Glomerular endothelial cell (primary cell): ENCODE data around the gene ATP2B2. TPM values are rescaled to one million over a fixed set of nuclear protein-coding genes. Genes with fewer than 3 reads are reported as not detected.

Source experiments
- DNase-seq: peaks from one replicate; pipeline ENCODE4 v3.0.0-alpha.2; 2011; ENCODE audit warnings: low read depth, low spot score; ENCODE audit errors: extremely low read depth
- total RNA-seq: library from RNA; depleted of rRNA; stranded (reverse); fragments of >200 nt; gene quantifications from 2 replicates; pipeline ENCODE4 v1.2.3, GENCODE V29; 2015

ATP2B2 gene
- total RNA-seq, 1 donor from 2014 or later: not detected

DNA sequence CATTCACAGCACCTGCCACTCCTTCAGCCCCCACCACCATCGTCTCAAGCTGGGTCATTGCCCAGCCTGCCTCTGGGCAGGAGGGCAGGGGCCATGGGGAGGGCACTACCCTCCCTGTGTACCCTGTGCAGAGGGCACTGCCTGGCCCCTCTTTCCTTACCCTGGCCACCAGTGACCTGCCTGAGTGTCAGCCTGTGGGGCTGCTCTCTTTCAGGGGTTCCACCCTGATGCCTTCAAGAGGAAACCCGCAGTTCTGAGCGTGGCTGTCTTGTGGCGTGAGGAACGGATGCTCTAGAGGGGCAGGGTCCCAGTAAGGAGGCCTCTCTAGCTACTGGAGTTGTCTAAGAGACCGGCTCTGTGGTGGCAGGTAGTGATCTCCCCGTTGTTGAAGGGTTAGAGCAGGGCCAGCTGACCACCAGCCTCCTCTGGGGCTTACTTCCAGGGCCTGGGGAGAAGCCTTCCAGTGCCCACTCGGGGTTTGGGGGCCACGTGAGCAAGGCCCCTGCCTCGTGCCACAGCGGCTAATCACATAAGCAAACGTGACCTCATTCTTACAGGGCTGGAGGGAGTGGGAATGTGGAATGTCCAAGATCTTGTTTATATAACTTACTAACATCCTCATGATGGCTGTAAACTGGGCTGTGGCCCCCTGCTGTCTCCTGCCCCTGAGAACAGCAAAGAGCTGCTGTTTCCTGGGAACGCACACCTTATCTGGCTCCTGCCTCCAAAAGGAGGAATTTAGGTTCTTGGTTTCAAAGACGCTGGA lies 153.1 kb downstream of the ATP2B2 start:
- DNase-seq: no peak

DNA sequence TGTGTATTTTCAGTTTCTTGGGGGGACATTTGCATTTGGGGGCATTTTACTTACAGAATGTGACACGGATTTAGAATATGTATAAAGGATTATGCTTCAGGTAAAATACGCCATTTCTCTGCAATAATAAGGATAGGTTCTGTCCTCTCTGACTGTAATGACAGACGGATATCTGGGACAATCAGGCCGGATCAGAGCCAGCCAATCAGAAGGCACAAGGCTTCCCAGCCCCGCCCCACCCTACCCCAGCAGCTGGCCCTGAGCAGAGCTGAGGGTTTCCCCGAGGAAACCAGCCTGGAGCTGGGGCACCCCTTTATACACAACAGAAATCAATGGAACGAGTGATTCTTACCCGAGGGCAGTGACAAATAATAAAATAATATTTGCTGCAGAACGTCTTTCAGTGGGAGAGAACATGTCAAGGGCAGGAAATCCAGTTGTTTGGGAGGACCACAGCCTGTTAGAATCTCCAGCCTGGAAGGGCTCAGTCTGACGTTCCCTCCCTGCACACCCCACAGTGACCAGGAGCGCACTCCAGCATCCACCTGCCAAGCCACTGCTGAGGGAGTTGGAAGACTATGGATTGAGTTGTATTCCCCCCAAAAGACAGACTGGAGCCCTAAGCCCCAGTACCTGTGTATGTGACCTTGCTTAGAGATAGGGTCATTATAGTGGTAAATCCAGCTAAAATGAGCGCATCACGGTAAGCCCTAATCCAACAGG lies 154.2 kb downstream of the ATP2B2 start:
- no peak for DNase-seq

DNA sequence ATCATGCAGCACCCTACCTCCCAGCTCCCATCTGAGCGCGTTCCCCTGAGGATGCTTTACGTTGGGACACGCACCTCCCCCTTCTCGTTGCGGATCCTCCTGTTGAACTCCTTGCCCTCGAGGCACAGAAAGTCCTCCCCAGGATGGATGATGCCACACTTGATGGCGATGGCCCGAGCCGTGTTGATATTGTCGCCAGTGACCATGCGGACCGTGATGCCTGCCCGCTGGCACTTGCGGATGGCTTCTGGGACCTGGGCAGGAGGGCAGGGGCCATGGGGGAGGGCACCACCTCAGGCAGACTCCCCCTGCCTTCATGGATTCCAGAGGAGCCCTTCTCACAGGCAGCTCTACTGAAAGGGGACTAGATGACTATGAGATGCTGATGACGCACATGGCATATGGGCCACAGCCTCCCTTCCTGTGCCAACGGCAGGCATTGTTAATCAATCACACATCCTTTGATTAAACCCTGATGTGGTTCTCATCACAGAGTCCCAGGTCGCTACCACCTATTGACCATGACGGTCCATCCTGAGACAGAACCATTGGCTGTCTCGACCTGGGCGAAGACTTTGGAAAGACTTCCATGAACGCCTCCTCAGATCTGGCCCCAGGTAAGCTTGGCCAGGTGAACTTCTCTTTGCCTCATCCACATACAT lies 154.9 kb downstream of the ATP2B2 start:
- no peak for DNase-seq

DNA sequence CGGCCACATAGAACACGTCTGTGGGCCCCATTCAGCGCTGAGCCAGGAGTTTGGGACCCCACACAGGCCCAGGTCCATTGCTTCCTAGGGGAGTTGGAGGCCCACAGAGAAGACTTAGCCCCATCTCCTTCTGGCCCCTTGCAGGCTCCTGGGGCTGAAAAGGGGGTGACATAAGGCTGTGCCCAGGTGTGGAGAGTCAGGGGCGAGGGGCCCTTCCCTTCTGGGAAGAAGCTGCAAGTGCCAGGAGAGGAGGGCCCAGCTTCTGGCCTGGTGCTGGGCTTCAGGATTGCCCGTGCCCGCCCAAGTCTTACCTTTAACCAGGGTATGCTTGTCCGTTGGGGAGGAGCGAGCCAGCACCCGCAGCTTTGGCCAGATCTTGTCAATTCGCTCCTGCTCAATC lies 155.6 kb downstream of the ATP2B2 start:
- DNase-seq: no peak

DNA sequence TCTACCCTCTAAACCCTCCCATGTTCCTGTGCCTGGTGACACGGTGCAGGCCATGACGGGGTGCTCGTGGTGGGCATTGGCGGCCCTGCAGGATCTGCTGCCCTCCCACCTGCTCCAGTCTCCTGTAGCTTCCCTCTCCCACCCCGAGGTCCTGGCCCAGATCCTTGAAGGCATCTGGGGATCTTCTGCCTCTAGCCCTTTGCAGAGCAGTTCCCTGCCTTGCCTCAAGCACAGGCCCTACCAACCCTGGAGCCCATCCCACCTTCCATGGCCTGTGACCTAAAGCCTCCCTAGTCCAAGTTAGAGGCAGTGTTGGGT lies 157.0 kb downstream of the ATP2B2 start:
- no peak for DNase-seq

DNA sequence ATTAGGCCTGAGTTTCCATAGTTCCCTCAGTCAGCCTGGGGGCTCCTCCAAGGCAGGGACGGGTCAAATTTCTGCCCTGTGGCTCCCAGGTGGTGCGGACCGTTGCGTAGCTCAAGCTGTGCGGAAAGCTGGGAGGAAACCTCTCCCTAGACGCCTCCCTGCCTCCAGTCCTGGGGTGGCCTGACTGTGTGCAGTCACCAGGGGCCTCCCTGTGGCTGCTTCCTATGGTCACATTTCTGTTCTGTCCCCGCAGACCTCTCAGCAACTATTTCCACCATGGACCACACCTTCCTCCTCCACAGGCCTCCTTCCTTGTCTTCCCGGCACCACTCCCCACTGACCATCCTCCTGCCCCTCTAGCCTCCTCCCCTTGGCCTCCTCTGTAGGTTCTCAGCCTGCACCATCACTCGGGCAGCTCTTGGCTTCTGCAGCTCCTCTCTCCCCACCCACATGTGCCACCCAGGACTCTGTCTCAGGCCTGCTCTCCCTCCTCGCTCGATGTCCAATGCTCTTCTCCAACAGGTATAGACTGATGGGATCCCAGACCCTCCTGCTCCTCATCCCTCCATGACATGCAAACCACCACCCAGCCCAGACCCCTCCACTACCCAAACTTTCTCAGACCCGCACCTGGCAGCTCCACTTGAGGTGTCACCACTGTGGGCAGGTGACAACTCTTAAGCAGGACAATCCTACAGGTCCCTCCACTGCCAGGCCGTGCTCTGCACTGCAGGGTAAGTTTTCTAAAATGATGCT lies 157.6 kb downstream of the ATP2B2 start:
- DNase-seq: no peak

DNA sequence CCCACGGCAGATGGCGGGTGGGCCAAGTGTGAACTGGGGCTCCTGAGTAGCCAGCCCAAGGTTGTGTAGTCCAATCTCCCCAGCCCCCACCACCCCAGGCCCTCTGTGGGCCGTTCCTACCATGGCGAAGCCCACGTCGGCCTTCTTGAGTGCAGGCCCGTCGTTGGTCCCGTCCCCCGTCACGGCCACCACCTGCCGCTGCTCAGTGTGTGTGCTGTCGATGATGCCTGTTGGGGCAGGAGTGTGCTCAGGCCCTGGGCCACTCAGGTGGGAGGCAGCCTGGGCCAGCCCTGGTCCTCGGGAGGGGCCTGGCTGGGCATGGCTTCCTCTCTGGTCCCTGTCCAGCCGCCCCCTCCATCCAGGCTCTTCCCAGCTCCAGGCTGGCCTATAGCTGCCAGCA lies 159.5 kb downstream of the ATP2B2 start:
- no peak for DNase-seq

DNA sequence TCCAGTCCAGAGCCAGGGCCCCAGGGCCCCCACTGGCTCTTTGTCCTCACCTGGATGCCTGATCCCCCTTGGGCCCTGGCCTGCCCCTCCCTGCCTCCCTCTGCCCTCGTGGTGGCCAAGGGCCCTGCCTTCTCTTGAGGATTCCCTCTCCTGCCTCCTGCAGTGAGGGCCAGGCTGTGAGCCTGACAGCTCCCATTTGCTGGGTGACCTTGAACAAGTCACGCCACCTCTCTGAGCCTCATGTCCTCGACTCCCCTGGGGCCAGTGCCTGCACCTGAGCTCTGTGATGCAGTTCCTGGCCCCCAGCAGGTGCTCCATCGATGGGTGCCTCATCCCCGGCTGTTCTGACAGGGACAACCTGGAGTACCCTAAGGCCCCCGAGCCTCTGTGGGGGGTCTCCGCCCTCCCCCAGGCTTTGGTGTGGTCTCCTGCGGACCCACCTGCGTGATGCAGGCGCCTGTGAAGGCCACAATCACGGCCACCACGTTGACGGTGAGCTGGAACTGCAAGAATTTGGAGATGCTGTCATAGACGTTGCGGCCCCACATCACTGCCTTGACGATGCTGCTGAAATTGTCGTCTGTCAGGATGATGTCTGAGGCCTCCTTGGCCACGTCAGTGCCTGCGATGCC lies 160.3 kb downstream of the ATP2B2 start:
- DNase-seq: no peak

DNA sequence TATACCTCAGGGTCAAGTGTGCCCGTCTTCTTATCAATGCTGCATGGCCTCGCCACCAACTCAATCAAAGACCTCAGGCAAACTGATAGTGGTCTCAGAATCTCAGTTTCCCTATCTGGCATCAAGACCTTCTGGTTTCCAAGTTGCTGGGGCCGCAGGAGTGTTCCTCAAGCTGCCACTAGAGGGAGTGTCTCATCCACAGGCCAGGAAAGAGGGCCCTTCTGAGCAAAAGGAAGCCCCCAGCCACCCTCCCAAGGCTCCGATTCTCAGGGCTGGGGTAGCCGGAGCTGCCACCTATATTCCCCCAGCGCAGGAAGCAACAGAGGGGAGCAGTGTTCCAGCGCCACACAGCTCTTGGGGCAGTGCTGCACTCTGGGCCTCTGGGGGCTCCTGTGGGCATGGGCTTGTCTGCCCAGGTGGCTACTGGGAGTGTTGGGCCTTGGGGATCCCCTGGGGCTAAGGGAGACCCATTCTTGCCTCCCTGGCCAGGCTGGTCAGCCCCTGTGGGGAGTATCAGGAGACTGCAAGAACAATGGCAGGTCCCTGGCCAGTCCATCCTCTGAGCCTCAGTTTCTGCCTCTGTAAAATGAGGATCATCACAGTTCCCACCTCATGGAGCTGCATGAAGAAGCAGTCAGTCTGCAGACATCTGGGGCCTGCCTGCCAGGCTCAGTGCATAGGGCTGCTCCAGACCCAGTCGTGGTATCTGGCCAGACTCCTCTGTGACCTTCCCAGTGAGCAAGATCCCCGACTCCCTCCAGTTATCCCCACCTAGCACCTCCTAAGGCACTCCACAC lies 161.0 kb downstream of the ATP2B2 start:
- no peak for DNase-seq

DNA sequence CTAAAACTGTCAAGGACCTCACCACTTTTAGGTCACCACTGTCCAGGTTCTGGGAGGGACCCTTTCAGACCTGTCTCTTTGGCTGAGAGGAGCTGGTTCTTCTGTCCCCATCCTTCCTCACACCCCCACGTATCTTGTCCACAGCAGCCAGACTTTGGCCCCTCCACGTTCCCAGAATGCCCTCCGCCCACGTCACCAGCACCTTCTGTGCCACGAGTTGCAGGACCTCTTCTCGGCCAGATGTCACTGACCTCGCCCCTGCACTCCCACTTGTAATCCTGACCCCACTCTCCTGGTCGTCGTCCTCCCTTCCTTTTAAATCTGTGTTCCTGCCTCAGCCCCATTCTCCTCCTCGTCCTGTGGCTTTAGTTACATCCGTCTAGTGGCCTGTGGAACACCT lies 161.9 kb downstream of the ATP2B2 start:
- DNase-seq: no peak

DNA sequence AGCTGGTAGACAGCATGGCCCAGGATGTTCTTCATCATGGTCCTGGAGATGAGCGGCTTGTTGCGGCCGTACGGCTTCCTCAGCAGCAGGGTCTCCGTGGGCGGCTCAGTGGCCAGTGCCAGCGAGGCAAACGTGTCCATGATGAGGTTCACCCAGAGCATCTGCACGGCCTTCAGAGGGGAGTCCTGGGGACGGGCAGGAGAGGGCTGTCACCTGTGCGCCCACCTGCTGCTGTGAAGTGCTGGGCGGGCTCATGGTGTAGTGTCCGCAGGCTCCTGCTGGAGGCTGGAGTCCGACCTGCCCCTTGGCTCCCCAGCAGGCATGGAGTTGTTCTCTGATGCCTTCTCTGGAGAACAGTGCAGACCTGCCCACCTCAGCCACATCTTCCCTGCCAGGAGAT lies 162.6 kb downstream of the ATP2B2 start:
- DNase-seq: no peak

DNA sequence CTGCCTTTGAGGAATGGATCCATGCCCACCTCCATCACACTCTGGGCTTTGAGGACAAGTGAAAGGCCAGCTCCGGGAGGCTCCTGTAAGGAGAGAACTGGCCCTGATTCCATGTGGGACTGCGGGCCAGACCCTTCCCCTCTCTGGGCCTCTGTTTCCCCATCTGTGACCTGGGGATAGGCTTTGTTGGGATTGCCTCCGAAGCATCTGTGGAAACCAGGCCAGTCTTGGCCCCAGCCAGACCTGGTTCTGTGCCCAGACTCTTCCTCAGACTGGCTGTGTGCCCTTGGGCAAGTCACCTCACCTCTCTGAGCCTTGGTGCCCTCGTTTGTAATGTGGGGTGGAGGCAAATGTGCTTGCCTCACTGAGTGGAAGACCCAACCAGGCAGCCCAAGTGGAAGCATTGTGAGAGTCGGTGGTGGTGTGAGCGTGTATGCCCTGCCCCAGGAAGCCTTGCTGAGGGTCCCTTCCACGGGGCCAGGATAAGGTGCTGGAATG lies 163.4 kb downstream of the ATP2B2 start:
- DNase-seq: no peak

DNA sequence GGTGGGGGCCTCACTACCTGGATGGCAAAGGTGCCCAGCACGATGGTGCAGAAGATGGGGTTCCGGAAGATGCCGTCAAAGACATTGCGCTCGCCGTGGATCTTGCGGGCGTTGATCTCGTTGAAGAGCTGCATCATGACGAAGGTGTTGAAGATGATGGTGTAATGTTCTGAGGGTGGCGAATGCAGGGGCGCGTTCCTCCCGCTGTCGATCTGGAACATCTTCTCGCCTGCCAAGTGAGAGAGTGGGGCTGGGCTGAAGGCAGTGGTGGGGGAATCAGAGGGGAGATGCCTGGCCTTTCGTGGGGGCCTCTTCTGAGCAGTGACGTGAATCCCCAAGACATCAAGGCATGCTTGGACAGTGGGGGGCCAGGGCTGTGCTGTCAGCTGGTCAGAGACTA lies 164.9 kb downstream of the ATP2B2 start:
- no peak for DNase-seq

DNA sequence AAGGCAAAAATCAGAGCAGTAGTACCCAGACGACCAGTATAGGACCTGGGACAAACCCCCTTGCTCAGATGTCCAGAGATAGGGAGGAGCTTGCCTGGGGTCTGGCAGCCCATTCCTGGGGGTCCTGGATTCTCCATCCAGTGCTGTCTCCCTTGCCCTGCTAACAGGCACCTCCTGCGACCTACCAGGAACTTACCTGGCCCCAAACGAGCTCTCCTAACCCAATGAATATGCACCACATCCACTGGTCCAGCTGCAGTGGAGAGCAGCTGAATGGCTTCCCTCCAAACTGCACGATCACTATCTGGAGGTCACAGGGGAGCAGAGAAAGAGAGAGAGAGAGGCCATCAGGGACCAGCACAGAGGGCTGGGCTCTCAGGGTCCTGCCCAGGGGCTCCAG lies 165.3 kb downstream of the ATP2B2 start:
- DNase-seq: no peak

DNA sequence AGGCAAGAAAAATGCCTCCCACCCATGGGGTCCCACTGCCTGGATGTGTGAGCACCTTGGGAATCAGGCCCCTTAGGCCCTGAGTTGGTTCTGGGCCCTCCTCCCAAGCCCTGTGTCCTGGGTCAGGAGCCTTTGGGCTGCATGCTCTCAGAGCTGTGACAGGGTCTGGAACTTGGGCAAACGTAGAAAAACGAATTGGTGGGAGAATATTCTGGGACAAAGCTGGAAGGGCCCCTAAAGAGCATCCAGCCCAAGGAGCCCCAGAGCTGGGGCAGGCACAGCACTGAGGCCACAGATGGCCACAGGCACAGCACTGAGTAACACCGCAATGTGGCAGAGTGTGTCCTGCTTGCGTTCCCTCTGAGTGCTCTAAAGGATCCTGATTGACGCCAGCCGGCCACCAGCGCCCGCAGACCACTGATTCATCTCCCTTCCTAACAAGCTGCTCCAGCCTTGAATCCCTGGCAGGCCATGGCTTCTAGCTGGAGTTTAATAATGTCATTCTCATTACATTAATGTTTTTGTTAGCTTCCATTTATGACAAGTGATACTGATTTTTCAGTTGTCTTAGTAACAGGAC lies 165.9 kb downstream of the ATP2B2 start:
- no peak for DNase-seq

DNA sequence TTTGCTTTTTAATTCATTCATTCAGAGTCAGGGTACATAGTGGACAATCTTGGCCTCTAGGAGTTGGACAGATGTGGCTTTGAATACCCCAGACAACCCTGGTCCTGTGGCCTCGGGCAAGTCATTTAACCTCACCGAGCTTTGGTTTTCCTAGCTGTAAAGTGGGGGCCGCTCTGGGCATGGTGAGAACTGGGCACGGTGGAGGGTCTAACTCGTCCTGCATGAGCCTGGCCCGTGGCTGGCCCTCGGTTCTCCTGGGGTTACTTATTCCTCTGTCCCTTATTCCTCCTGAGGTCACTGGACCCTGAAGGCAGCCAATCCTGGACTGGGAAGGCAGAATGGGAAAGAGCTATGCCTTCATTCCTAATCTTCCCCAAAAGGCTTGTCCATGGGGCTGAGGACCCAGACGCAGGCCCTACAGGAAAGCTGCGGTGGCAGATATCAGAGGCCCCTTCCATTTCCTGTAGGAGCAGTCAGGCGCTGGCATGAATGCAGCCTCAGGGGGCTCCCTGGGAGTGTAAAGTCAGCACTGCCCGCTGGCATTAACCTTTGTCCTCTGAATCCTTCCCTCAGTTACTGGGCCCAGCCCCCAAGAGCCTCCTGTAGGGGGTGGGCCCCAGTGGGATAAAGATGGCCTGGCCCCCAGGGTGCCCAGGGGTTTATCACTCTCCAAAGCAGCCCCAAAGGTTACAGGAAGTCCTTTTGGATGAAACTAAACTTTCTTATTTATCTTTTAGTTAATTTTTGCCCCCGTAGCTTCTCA lies 166.6 kb downstream of the ATP2B2 start:
- DNase-seq: no peak

DNA sequence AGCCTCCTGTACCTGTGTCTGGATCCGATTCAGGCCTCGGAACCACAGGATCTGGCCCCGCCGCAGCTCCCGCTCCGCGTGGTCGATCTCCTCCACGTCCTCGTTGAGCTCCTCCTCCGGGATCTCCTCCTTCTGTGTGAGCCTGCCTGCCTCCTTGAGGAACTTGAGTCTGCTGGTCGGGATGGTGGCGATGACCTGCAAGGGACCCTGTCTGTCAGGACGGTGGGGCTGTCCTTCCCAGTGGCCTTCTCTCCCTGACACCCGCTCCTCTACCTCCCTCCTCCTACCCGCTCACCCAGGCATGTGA lies 167.3 kb downstream of the ATP2B2 start:
- DNase-seq: no peak

DNA sequence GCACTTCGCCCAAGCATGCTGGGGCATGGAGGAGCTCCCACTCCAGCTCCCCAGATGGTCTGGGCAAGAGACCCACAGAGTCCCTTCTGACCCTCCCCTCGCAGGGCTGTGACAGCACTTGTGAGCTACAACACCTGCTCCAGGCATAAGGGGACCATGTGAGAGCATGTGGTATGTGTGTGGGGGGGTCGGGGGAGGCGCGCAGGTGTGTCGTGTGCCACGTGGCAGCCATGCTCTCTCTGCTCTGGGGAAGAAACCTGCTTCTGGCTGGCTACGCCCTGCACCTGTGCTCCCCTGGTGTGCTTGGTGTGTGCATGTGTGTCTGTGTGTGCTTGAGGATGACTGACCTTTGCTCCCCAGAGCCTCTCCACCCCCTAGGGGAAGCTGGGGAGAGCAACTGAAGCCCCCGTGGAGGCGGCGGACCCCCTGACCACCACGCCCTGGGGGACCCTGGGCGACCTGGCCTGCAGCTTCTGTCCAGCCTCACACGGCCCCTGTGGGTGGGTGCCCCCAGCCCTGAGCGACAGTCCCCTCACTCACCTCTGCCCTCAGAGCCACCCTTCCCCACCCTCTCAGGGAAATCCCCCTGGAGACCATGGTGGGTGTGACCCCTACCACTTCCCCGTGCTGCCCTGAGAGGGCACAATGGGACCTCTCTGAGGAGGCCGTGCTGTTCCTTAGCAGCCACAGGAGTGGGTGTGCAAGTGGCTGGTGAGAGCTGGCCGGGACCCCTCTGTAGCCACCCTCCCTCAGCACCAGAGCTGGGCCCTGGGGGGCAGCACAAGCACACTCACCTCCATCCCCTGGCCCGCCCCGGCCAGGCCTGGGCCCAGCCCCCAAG lies 167.8 kb downstream of the ATP2B2 start:
- DNase-seq: no peak
